Progenitor cell of endocrine pancreas (in vitro differentiated cells): ENCODE results near the gene BAIAP2L1. TPM values are rescaled to one million over a fixed set of nuclear protein-coding genes. Genes with fewer than 3 reads are reported as not detected.
A peak's percentile ranks its signal among the peaks of the same experiment; 100 is the strongest.
"Not testable (repeated sequence)": the region's sequence is repeated elsewhere in the genome, so short reads cannot be mapped to it uniquely, and the experiment has no call there.

Experiments used
- DNase-seq: peaks from one replicate; pipeline ENCODE4 v3.0.0; 2021; ENCODE audit warnings: low spot score; ENCODE audit not compliant: unreplicated experiment
- H3K27ac Mint-ChIP-seq: 2 replicates; pipeline ENCODE4 v1.8.0; 2021; ENCODE audit warnings: mild to moderate bottlenecking, moderate library complexity, mixed read lengths
- H3K27me3 Mint-ChIP-seq: 2 replicates; pipeline ENCODE4 v1.8.0; 2021; ENCODE audit warnings: mixed read lengths
- H3K36me3 Mint-ChIP-seq: 2 replicates; pipeline ENCODE4 v1.8.0; 2022; ENCODE audit warnings: mixed read lengths; ENCODE audit not compliant: insufficient read depth
- H3K4me1 Mint-ChIP-seq: 2 replicates; pipeline ENCODE4 v1.8.0; 2021; ENCODE audit warnings: low read depth, mixed read lengths
- H3K4me3 Mint-ChIP-seq: 2 replicates; pipeline ENCODE4 v1.8.0; 2021; ENCODE audit warnings: low read depth, mild to moderate bottlenecking, moderate library complexity, mixed read lengths
- H3K9me3 Mint-ChIP-seq: 2 replicates; pipeline ENCODE4 v1.8.0; 2021; ENCODE audit warnings: low read depth, mixed read lengths
- CTCF ChIP-seq: fragments of 200-600 bp; sonication (generic); IDR thresholded peaks from one replicate; pipeline ENCODE4 v1.5.0; 2021; ENCODE audit warnings: antibody characterized with exemption, mild to moderate bottlenecking; ENCODE audit not compliant: unreplicated experiment
- long read RNA-seq: library from polyadenylated mRNA; unstranded; transcript quantifications from one replicate; pipeline ENCODE4 v2.0.0, GENCODE V29; 2020
- total RNA-seq: library from RNA; stranded (reverse); gene quantifications from 2 replicates; pipeline ENCODE4 v1.2.1, GENCODE V29; 2021

BAIAP2L1 gene, protein sequence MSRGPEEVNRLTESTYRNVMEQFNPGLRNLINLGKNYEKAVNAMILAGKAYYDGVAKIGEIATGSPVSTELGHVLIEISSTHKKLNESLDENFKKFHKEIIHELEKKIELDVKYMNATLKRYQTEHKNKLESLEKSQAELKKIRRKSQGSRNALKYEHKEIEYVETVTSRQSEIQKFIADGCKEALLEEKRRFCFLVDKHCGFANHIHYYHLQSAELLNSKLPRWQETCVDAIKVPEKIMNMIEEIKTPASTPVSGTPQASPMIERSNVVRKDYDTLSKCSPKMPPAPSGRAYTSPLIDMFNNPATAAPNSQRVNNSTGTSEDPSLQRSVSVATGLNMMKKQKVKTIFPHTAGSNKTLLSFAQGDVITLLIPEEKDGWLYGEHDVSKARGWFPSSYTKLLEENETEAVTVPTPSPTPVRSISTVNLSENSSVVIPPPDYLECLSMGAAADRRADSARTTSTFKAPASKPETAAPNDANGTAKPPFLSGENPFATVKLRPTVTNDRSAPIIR
- 32.7 and 34.2 TPM in 2 replicates for total RNA-seq
- long read RNA-seq, partial matches to known transcripts, result 8 of 11 reads
- long read RNA-seq, other reads (novel, unspliced or antisense), result 2 of 11 reads

GRCh38 chr7:98400542-98401340, at the start of gene BAIAP2L1:
BAIAP2L1 (minus strand) TSS chr7:98401090; CDS start chr7:98400852, 238 bp downstream.
- Mint-ChIP-seq H3K9me3 (no peaks in the 10 kb centered on the region), H3K4me3 (peak within 1 kb of the TSS; percentile 67), H3K4me1 (peaks cover 28% of the 10 kb centered on the region), H3K27me3 (no peaks in the 10 kb centered on the region), H3K36me3 (no peaks in the 10 kb centered on the region), H3K27ac (peak within 1 kb of the TSS; percentile 69)
- no peak for TF ChIP-seq CTCF
- peak; percentile 100 for DNase-seq

GRCh38 chr7:98448766-98449165, 47.9 kb upstream of the BAIAP2L1 start:
- Mint-ChIP-seq H3K27ac (no peak overlapping the region), H3K36me3 (no peaks in the 10 kb centered on the region), H3K9me3 (peaks cover 9% of the 10 kb centered on the region), H3K4me3 (no peak overlapping the region), H3K4me1 (no peaks in the 10 kb centered on the region), H3K27me3 (peaks cover 7% of the 10 kb centered on the region)
- DNase-seq, result no peak
- TF ChIP-seq CTCF, result no peak

GRCh38 chr7:98440992-98441391, 40.1 kb upstream of the BAIAP2L1 start:
- H3K4me1 Mint-ChIP-seq, H3K27me3 Mint-ChIP-seq, H3K27ac Mint-ChIP-seq, DNase-seq, H3K9me3 Mint-ChIP-seq, H3K36me3 Mint-ChIP-seq, H3K4me3 Mint-ChIP-seq: not testable (repeated sequence)

- Mint-ChIP-seq H3K36me3 (no peaks in the 10 kb centered on the region), H3K9me3 (no peaks in the 10 kb centered on the region), H3K4me3 (no peak overlapping the region), H3K27me3 (peaks cover 9% of the 10 kb centered on the region), H3K27ac (peak overlapping the region; percentile 28), H3K4me1 (no peaks in the 10 kb centered on the region)
- DNase-seq, result no peak
- no peak for TF ChIP-seq CTCF
These were observed 38.6 kb upstream of the BAIAP2L1 start for GRCh38 chr7:98439484-98439883.

- Mint-ChIP-seq H3K27ac (no peak overlapping the region), H3K4me1 (no peaks in the 10 kb centered on the region), H3K27me3 (peaks cover 19% of the 10 kb centered on the region), H3K4me3 (no peak overlapping the region), H3K36me3 (no peaks in the 10 kb centered on the region), H3K9me3 (no peaks in the 10 kb centered on the region)
- no peak for DNase-seq
- no peak for TF ChIP-seq CTCF
These were observed 33.2 kb upstream of the BAIAP2L1 start for GRCh38 chr7:98434087-98434486.
